GM03348 (cell line): Measurements from ENCODE around the gene WAS.
"Not testable (repeated sequence)": the region's sequence is repeated elsewhere in the genome, so short reads cannot be mapped to it uniquely, and the experiment has no call there.

Experiments used
- DNase-seq: peaks from one replicate; pipeline ENCODE4 v3.0.0; 2012; ENCODE audit warnings: low spot score

Gene WAS

DNA sequence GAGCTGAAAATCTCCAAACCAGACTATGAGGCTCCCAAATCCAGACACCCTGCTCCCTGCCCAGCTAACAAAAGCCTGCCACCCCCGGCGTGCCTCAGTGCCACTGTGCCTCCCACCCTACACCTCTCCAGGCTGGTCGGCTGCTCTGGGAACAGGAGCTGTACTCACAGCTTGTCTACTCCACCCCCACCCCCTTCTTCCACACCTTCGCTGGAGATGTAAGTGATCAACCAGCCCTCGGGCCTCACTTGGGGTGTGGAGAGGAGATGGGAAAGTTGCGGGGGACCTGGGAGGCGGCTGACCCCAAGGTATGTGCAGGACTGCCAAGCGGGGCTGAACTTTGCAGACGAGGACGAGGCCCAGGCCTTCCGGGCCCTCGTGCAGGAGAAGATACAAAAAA lies 1.8 kb downstream of the WAS start:
- no peak for DNase-seq

DNA sequence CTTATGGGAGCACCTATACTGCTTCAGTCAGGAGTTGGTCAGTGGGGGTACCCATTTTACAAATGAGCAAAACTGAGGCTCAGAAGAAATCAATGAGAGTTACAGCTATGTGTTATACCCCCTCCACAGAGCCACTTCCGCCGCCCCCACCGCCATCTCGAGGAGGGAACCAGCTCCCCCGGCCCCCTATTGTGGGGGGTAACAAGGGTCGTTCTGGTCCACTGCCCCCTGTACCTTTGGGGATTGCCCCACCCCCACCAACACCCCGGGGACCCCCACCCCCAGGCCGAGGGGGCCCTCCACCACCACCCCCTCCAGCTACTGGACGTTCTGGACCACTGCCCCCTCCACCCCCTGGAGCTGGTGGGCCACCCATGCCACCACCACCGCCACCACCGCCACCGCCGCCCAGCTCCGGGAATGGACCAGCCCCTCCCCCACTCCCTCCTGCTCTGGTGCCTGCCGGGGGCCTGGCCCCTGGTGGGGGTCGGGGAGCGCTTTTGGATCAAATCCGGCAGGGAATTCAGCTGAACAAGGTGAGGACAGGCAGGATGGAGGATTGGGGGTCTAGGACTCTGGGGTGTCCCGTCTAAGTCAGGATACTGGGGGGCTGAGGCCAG lies 5.0 kb downstream of the WAS start:
- DNase-seq = no peak

DNA sequence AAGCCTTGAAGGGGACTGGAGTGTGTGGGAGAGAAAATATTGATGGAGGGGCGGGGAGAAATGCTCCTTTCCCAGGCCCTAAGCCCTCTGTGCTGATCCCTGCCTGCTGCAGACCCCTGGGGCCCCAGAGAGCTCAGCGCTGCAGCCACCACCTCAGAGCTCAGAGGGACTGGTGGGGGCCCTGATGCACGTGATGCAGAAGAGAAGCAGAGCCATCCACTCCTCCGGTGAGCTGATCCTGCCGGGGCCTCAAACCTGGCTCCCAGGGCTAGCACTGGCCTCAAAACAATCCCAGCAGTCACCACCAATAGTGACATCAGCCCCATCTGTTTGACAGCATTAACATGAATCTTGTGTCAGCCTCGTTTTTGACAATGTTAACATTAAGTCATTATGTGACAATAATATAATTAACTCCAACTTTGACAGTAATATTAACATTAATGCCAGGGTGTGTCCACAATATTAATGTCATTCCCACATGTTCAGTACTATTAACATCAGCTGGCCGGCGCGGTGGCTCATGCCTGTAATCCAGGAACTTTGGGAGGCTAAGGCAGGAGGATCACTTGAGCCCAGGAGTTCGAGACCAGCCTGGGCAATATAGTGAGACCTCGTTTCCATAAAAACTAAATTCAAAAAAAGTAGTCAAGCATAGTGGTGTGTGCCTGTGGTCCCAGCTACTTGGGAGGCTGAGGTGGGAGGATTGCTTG lies 5.8 kb downstream of the WAS start:
- no peak for DNase-seq

DNA sequence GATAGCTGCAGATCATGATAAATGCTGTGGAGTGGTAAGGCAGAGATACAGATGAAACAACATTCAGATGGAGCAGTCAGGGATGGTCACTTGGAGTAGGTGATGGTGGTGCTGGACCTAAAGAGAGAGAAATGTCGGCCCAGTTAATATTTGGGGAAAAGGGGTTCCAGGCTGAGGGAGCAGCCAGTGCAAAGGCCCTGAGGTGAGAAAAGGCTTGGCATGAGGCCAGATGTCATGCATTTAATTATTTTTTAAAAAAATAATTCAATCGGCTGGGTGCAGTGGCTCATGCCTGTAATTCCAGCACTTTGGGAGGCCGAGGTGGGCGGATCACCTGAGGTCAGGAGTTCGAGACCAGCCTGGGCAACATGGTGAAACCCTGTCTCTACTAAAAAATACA lies 8.1 kb downstream of the WAS start:
- not testable (repeated sequence) for DNase-seq

DNA sequence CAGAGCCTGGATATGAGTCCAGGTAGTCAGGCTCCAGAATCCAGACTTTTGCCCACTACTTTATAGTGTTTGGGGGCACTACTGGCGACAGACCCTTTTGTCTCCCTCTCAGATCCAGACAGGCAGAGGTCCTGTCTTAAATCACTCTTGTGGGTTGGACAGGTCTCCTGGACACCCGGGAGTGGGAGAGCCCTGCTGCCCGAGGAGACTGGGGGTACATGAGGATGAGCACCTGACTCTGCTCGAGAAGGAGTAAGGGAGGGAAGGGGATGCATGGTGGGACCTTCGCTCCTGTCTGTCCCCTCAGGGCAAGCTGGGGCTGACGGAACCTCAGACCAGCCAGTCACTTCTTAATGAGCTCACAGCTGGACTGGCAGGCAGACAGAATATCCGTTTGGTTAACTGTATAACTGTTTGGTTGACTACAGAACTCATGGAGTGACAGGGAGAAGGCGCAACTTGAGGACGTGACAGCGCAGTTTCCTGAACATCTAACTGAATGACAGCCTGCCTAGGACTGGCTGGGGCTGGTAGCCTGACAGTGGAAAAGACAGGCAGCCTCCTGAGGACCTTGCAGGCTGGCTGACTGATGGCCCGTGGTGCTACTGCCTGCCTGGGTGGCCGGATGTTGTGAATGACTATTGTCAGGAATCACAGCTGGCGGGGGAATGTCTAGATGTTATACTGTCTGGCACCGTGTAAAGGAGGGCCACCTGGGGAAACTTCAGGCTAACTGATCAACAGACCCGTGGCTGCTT lies 11.4 kb downstream of the WAS start:
- DNase-seq = no peak

DNA sequence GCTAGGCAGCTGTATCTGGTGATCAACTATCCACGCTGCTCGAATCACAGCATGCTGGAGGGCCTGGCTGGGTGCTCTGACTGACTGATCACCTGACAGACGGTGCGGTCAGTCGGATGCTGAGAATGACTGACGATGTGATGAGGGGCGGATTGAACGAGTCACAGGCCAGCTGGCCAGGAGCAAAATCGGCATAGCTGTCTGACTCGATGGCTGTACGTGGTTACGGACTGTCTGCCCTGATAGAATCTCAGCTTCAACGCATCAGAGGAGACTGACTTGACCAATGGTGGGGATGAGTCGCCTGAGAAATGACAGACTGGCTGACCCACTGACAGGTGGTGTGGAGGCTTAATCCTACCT lies 11.9 kb downstream of the WAS start:
- peak; percentile 5 for DNase-seq

DNA sequence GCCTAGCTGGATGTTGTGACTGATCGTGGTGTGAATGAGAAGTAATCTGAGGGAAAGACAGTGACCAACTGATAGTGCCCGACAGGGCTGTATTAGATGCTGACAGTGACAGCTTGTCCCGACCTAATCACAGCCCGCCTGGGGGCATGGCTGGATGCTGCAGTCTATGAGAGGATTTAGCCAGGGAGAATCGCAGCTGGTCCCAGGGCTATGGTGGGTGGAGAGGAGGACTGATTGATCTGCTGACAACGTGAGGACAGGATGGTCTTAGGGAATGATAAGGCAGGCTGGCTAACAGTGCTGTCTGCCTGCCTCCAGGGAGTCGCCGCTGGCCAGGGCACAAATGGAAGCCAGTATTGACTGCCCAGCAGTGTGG lies 12.3 kb downstream of the WAS start:
- DNase-seq = peak; percentile 11

DNA sequence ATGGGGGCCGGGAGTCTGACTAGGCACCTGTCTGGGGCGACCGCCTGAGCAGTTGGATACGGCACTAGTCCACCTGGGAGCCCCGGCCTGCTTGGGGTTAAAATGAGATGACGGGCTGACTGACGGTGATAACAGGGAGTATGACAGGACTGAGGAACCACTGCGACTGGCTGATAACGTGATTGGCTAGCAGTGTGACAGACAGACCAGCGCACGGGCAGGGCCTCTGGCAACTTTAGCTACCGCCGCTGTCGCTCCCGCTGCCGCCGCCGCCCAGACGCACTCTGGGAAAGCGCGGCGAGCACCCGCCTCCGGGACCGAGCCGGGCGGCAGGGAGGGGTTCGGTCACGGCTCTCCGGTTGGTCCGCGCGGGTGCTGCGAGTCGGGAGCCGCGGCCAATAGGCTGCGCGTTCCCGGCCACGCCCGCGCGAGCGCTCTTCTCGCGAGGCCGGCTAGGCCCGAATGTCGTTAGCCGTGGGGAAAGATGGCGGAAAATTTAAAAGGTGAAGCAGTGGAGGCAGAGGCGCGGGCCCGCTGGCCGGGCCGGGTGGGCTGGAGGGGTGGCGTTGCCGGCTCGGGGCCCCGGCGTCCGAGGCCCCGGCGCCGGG lies 12.8 kb downstream of the WAS start, which contains the start of gene SUV39H1:
TSS of gene SUV39H1 (plus strand) at position 434 of the 608 bp plus-strand sequence. CDS start at position 485, 51 bp downstream.
- DNase-seq = peak; percentile 96

DNA sequence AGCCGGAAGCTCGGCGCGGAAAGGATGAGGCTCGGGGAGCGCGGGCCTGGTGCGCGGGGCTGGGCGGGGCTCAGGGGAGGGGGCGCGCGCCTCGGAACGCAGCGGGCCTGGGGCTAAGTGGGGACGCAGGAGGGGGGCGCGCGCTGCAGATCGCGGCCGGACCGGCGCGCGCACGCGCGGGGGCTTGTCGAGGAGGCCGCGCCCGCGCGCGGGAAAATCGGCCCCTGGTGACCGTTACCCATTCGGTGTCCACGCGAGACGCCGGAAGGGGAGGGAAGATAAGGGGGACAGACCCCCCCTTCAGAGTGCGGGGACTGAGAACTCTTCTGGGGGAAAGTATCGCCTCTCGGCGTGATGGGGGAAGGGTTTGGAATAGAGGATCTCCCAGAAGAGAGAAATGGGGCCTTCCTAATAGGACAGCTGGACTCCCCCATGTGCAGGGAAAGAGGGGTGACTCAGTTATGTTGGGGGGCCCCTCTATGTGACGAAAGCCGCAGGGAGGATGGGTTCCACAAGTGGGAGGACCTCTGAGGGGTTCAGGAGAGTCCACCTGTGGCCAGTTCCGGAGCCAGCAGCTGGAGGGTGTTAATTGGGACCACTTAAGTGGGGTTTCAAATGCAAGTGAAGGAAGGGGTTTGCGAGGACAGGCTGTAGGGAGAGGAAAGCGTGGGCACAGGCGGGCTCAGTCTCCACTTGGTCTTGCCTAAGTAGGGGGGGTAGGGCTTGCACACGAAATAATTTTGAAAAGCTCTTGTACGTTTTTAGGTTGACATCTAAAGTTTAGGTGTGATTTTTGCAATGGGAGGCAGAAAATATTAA lies 13.5 kb downstream of the WAS start:
- DNase-seq = peak; percentile 42

DNA sequence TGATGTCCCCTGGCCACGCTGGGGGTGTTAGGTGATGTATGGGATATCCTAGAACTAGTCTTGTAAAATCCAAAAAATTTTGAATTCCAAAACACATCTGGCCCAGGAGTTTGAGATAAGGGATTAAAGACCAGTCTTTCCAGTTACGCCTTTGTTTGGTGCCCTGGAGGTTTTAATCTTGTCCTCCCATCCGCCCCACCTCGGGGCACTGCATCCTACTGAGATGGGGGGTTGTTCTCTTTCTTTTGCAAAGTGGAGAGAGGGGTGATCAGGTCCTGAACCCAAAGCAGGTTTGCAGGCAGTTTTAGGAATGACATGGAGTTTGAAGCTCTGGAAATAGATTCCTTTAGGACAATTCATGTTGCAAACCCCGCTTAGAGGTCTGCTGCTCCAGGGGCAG lies 14.7 kb downstream of the WAS start:
- DNase-seq = no peak

DNA sequence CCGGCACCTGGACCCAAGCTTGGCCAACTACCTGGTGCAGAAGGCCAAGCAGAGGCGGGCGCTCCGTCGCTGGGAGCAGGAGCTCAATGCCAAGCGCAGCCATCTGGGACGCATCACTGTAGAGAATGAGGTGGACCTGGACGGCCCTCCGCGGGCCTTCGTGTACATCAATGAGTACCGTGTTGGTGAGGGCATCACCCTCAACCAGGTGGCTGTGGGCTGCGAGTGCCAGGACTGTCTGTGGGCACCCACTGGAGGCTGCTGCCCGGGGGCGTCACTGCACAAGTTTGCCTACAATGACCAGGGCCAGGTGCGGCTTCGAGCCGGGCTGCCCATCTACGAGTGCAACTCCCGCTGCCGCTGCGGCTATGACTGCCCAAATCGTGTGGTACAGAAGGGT lies 16.6 kb downstream of the WAS start:
- DNase-seq = no peak

DNA sequence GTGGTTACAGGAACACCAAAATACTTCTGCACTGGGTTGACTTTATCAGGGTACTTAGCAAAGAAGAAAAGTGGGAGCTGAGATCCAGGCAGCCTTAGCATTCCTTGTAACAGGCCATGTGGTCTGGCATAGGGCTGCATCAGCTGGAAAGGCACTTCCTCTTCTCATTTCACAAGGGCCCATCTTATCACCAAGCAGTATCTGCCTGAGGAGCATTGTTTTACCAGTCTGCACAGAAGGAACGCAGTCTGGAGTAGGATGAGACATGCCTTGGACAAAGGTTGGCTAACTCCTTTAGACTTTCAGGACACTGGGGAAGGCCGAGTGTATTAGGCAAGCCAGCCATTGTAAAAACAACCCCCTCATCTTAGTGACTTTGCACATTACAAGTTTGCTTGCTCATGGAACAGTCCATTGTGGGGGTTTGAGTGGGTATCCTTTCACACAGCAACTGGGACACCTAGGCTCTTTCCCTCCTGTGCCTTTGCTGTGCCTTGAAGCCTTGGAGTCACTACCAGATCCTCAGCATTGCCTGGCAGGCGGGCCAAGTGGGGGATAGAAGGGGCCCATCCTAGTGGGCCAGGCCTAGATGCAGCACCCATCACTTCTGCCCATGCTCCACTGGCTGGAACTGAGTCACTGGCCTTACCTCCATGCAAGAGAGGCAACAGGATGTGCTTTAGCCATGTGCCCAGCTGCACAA lies 17.5 kb downstream of the WAS start:
- no peak for DNase-seq

DNA sequence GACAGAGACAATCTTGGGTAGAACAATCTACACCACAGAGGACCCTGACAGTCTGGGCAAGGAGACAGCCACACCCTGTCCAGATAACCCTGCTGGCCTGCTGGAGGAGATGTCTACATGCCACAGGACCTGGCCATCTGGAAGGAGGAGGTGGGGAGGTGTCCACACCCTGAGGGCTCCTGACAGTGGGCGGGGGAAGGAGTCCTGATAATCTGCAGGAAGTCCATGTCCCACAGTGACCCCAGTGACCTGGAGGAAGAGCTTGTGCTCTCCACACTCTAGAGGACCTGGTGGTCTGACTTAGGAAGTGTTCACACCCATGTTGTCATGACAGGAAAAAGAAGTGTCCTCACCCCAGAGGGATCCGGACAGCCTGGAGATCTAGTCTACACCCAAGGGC lies 18.4 kb downstream of the WAS start:
- DNase-seq = no peak

DNA sequence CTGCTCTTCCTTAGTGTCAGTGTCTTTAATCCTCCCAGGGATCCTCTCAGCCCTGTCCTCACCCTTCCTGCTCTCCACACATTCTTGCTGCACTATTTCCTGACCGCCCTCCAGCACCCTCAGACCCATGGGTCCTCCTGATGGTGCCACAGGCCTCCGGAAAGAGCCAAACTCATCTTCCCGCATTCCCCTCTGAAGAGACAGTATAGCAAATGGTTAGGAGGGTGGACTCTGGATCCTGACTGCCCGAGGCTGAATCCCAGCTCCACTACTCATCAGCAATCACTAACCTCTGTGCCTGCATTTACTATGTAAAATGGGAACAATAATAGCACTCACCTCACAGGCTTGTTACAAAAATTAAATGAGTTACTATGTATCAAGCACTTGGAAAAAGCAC lies 19.1 kb downstream of the WAS start:
- DNase-seq = no peak

DNA sequence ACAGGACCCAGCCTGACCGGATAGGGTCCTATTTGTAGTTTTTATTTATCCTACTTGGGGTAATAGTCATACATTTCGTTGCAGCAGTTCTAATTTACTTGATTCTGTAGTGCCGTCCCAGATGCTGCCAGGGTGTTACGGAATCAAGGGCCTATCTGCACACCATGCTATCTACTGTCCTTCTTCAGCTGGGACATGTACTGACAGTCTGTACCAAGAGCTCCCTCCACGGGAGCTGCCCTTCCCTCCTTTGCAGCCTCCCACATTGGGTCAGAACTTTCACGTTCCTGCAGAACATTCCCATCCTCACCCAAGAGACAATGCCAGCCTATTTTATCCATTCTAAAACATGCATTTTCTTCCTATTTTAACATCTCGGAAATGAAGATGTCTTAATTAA lies 19.6 kb downstream of the WAS start:
- no peak for DNase-seq

DNA sequence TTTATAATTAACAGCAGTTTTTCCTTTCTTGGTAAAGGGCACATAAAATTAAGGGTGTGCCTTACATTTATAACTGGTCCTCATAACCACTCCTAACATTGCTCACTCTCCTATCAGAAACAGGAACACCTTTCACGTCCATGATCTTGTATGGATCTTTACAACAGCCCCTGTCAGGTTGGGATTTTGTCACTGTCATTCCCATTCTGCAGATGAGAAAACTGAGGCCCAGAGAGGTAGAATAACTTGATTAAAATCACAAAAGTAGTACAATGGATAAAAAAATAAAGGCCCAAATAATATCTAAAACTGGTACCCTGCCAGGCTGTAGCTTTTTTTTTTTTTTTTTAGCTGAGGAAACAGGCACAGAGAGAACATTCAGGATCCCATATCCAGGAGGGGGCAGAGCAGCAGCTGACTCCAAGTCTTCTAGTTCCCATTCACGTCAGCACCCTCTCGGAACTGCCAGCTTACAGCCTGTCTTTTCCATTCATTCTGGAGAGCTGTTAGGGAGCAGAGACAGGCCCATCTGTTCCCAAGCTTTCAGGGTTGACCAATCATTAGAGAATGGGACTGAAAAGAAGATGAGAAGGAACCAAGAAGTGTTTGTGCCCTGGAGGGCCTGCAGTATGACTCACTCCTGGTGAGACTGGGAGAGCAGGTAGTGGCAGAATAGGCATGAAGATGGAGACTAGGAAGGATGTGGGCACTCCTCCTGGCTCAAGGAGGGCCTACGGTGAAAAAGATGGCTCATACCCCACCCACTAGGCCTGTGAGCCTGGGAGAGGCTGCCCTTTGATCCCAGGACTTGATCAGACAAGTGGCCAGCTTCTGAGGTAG lies 20.3 kb downstream of the WAS start:
- DNase-seq = peak; percentile 11

DNA sequence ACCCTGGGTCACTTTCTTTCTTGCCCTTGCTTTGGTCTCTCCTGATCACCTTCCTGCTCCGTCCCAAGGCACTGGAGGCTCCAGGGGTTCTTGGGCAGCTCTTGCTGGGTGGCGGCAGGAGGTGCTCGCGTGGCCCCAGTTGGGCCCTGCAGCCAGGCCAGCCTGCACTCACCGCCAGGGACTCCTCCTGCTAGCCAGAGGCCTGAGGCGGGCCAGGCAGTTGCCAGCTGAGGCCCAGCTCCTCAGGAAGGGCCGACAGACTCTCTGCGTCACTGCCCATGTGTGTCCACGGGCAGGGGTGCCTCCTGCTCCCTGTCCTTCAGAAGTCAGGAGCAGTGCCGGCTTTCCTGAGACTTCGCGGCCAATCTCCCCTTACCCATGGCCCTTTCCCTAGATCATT lies 22.3 kb downstream of the WAS start:
- DNase-seq = no peak

DNA sequence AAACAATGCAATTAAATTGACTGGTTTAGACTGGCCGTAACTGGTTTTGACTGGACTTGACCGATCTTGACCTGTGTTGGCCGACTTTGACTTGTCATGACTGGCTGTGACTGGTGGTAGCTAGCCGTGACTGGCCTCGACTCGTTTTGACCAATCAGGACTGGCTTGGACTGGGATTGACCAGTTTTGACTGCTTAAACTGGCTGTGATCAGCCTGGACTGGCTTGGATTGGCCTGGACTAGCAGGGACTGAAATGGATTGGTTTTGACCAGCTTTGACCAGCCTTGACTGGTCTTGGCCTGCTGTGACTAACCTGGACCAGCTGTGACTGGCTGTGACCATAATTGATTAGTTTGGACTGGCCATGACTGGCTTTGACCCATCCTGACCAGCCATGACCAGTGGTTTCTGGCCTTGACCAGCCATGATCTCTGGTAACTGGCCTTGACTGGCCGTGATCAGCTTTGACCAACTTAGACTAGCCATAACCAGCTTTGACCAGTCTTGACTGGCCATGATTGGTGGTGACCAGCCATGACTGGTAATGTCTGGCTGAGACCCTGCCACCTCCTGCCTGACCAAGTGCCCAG lies 26.0 kb downstream of the WAS start:
- DNase-seq = no peak

DNA sequence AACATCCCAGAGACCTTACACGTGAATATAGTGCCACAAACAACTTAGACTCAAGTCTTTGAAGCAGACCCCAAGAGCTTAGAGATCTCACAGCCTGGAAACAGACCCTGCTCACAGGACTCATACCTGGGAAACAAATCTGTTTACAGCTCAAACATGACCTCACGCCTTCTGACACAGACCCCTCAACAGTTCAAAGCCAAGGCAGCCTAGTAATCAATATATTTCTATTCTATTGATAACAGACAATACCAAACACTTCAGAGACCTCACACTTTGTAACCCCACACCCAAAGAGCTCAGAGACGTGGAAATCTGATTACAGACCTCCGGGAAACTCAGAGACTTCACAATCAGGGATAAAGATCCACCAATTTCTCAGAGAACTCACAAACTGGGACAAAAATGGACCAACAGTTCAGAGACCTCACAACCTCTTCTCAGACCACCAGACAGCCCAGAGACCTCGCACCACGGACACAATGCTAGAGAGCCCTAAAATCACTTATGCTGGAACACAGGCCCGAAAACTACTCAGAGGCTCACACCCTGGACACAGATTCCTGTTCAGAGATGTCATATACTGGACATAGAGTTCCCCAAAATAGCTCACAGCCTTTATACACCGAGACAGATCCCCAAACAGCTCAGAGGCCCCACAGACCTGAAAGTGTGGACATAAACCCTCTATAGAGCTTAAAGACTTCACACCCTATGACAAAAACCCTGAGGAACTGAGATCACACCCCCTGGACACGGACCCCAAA lies 27.7 kb downstream of the WAS start:
- no peak for DNase-seq
